GM19324 (cell line): ENCODE measurements around the gene RASGRP1.

Experiments
- ATAC-seq: cut with Tn5 transposase; IDR thresholded peaks from one replicate; pipeline ENCODE4 v1.9.1; 2021; ENCODE audit warnings: mild to moderate bottlenecking, moderate library complexity; ENCODE audit not compliant: unreplicated experiment, low FRiP score

RASGRP1 gene

DNA sequence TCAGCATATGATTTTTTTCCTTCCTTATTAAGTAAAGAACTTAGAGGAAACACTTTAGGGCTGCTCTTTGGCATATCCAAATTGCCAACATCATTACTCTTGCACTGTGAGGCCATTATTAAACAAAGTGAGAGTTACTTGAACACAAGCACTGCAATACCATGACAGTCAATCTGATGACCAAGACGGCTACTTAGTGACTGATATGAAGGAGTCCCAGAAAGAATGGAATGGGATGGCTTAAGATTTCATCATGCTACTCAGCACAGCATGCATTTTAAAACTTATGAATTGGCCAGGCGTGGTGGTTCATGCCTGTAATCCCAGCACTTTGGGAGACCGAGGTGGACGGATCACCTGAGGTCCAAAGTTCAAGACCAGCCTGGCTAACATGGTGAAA lies 55.5 kb downstream of the RASGRP1 start:
- ATAC-seq = no peak

DNA sequence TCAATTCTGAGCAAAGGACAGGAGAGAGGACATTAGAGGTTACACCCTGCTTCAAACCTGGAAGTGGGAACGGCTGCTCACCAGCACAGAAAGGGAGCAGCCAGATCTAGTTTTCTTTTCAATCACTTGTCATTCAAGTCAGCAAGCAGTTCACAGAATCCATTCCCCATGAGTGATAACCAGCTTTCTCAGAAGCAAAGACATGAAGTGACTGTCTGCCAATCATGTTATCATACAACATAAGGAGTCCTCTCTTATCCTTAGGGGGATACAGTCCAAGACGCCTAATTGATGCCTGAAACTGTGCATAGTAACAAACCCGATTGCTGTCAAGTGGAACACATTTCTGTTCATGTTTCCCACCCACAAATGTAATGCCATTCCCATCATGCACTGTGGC lies 56.0 kb downstream of the RASGRP1 start:
- no peak for ATAC-seq

DNA sequence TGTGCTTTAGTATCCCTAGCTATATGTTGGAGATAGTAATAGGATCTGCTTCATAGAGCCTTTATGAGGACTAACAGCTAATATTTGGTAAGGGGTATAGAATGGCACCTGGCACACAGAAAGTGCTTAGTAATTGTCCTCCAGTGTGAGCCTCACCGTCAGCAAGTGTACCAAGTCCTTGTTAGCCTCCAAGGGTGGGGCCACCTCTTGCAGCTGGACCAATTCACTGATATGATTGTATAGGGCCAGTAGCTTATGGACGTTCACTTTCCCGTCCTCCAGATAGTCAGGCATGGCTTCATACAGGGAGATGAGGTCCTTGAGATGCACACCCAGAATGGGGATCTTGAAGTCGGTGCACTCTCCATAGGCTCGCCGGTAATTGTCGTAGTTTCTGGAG lies 57.0 kb downstream of the RASGRP1 start:
- ATAC-seq = no peak

DNA sequence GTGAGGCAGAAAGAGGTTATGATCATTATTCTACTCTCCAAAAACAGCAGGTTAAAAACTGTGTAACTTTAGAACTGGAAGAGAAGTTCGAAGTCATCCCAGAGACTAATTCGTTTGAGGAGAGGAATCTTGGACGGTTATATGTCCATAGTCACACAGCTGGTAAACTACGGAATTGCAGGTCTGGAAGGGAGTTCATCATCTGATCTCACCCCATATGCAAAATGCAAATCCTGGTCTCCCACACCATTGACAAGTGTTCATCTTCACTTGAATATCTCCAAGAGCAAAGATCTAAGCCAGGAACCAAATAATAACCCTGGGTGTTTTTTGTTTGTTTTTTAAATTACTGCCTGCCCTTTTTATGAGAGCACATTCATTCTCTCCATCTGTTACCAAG lies 57.6 kb downstream of the RASGRP1 start:
- ATAC-seq = no peak

DNA sequence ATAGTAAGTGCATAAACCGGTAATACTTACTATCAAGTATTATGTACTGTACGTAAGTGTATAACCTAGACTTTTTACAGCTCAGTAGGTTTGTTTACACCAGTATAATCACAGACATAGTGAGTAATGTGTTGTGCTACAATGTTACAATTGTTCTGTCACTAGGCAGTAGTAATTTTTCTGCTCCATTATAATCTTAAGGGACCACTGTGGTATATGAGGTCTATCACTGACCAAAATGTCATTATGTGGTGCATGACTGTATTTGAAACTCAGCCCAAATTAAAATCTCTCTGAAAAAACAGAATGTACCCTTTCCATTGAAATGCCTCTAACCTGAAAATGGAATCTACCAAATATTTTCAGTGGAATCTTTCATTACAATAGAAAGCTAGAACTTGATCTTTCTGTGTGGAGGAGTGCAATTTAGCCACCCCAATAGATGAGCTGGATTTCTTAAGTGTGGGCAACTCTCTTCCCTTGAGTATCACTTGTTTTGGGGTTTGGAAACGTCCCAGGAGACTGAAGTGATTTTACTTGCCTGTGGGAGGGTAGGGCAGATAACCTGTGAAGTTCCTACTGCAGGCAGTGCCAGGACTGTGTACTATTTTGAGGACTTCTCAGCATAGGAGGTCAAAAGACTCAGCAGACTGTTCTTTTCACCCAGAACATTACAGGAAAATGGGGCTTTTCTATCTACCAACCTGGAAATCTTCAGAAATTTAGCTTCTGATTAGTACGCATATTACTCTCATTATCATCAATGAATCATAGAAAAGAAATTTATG lies 59.7 kb downstream of the RASGRP1 start:
- no peak for ATAC-seq

DNA sequence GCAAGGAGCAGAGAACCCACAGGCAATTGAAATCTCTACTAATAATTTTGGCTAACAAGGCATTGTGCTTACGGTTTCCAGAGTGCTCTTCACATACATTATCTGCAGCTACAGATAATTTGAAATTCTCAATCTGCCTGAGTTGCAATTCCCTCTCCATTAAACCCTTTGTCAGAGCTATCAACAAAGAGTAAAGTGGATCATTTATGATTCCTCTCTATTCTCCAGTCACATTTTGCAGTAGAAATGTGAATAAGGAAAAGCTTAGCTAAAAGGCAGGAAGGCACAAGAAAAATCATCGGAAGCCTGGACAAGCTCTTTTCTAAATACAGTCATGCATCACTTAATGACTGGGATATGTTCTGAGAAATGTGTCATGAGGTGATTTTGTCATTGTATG lies 61.1 kb downstream of the RASGRP1 start:
- no peak for ATAC-seq

DNA sequence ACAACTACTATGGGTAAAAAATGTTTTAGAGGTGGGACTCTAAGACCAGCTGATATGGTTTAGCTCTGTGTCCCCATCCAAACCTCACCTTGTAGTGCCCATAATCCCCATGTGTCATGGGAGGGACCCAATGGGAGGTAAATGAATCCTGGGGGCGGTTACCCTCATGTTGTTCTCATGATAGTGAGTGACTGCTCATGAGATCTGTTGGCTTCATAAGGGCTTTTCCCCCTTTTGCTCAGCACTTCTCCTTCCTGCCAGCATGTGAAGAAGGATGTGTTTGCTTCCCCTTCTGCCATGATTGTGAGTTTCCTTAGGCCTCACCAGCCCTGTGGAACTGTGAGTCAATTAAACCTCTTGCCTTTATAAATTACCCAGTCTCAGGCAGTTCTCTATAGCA lies 65.0 kb downstream of the RASGRP1 start:
- ATAC-seq = no peak

DNA sequence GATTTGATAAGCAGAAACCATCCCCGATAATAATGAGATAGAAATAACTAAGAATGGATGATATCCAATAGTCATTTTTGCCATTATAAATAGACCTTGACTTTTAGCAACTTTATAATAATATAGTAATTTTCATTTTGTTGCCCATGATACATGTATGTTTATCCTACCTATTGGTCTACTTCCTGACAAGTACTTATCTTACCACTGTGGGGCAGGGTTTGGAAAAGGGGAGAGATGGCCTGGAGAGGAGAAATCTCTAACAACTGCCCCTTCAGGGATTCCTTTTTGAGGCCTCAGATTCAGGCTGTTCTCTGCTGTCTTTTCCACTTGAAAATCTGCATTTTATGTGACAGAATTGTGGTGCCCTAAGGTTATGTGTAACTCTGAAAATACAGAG lies 68.5 kb downstream of the RASGRP1 start:
- ATAC-seq = no peak

DNA sequence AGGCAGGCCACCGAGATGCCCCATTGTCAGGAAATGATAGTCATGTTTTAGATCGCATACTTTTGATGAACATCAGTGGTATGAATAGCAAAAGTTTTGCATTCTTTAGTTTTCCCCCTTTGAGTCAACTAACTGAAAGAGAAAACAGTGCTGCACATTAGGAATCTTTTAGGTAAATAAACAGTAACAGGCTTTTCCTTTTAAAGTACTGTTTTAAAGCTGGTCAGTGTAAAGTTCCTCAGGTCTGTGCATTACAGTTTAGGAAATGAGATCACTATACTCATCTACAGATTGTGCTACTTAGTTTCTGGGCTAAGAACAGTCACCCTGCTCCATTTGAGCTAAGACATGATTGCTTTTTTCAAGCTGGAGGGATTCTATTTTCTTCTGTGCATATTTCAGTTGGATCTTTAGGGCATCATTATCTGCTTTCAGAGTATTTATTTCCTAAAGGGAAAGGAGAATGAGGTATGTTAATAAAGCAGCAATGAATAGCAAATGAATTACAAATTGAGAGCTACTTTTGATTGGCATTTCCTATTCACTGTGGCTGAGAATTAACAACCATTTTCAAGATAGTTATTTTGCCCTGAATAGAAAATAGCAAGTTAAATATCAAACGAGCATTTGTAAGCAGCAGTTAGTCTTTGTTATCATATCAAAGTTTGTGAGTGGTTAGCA lies 74.2 kb downstream of the RASGRP1 start:
- ATAC-seq = no peak

DNA sequence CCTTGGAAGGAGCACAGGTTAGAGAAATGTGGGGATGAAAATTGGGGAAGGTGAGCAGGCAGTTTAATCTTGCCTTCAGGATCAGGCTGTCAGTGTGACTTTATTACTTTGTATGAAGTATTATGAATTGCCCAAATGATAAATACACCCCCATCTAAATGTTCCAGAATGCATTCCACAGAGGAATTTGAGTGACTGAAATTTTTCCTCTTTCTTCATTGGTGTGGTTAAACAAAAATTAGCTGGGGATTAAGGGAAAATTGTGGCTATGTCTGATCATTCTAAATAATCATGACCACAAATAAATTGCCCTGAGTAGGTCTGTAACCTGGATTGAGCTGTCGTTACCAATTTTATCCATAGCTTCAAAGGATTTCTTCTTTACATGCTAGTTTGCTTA lies 77.2 kb downstream of the RASGRP1 start:
- no peak for ATAC-seq

DNA sequence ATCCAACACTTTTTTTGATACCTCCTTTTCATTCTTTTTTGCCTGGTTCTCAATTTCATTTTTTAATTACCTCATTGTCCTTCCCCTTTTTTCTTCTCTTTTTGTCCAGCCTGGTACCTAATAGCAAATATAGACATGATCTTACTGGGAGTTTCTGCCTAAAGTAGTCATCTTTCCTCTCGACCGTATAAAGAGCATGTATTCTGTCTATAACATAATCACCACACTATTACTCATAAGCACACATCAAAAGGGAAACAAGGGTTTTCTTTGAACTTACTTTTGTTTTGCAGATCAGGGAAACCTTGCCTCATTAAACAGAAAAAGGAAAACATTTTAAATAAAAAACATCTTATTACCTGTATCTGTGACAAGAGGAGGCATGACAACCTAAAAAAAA lies 77.7 kb downstream of the RASGRP1 start:
- no peak for ATAC-seq

DNA sequence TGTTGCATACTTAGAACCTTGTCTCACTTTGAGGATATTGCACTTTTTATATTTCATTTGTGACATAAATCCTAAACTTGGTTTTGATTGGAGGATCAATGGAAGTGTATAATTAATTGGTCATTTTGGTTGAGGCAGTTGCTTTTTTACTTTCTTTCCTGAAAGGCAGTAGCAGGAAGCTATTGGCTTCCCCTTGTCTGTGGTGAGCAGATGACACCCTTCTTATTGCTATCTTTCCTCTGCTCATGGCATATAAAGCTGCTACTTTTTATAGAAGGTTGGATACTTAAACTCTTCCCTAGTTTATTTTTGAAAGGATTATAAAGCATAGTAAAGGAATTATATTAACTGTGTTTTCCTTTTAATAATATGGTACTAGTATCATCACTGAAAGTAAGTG lies 82.0 kb downstream of the RASGRP1 start:
- no peak for ATAC-seq

DNA sequence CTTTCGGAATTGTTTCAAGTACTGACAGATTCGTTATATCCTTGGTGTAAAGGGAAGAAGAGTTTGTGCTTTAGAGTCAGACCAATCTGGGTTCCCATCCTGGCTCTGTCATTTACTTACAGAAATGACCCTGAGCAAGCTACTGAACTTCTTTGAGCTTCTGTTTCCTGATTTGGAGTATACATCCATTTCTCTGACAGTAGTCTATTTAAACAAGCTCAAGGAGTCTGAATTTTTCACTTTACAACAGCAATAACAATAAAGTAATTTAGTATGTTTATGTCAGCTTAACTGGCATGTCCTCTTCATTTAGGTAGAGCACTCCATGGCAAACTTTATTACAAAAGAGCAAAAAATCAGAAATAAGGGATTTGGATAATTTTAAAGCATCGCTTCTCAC lies 82.9 kb downstream of the RASGRP1 start:
- no peak for ATAC-seq

DNA sequence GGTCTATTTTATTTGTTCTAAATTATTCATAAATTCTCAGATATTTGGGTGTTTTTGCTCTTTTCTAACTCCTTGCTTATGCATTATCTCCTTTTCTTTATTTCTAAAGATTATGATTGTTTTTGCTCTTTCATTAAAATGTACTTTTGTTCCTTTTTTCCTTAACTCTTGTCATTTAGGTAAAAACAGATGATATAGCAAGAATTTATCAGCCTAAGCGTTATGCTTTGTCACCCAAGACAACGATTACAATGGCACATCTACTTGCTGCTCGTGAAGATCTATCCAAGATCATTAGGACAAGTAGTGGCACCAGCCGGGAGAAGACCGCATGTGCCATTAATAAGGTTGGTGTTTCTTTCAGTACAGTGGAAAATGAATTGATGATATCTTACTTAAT lies 83.5 kb downstream of the RASGRP1 start:
- ATAC-seq = no peak

DNA sequence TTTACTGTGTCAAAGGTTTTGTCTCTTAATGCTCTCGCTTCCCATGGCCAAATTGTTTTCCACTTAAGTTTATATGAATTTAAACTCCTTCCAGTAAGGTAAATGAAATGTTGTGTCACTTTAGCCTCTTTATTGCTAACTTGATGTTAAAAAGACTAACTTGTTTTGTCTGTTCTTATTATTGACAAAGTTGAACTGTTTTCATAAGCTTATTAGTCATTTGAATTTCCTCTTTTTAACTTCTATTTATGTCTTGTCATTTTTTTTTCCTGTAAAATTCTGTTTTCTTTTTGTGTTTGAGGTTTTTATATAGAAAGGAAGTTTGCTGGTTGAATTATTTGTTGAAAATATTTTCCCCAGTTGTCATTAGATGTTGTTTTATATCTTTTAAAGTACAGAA lies 84.9 kb downstream of the RASGRP1 start:
- no peak for ATAC-seq

DNA sequence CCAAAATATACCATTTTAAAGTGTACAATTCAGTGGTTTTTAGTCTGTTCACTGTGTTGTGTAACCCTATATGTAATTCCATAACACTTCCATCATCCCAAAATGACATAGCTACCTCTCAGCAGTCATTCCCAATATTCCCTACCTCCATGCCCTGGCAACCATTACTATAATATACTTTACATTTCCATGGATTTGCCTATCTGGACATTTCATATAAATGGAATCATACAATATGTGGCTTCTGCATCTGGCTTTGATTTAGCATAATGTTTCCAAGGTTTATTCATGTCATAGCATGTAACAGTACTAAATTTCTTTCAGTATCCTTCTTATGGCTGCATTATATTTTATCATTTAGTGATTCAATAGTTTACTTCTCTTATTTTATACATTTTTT lies 85.3 kb downstream of the RASGRP1 start:
- no peak for ATAC-seq

DNA sequence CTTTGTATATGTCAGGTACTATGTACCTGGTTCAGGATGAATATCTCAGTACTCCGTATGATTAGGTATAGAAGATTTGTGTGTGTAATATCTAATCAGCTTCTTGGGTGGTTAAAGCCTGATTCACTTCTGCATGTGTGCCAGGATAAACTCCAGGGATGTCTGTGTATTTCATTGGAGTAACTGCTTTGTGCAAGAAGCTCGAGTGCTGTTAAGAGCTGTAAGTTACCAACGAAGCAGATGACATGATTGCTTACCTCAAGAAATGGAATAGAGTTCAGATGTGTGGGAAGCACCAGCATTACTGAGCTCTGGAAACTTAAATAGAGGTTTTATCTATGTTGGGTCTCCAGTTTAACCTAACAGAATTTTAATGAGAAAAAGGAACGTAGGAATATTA lies 87.0 kb downstream of the RASGRP1 start:
- ATAC-seq = no peak

DNA sequence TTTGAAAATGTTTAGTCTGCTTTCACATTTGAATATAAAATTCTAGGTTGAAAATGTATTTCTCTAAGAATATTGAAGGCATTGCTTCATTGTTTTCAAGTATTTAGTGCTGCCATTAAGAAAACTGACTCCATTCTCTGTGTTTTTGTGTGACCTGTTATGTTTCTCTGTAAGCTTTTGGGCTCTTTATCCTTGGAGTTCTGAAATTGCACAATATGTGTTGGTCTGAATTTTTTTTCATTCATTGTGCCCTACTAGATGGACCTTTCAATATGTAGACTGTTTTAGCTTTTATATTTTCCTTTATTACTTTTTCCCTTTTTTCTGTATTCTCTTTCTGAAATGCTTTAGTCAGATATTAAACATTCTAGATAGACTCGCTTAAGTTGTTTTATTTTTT lies 88.5 kb downstream of the RASGRP1 start:
- ATAC-seq = no peak

DNA sequence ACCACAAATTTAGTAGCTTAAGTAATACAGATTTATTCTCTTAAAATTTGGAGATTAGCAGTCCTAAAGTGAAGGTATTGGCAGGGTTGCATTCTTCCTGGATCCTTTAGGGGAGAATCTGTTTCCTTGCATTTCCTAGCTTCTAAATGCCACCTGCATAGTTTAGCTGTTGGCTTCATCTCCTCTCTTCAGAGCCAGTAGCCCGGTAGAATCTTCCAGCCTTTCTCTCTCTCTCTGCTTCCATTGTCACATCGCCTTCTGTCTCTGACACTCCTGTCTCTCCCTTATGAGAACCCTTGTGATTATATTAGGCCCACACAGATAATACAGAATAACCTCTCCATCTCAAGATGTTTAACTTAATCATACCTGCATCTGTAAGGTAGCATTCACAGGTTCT lies 89.3 kb downstream of the RASGRP1 start:
- ATAC-seq = no peak

DNA sequence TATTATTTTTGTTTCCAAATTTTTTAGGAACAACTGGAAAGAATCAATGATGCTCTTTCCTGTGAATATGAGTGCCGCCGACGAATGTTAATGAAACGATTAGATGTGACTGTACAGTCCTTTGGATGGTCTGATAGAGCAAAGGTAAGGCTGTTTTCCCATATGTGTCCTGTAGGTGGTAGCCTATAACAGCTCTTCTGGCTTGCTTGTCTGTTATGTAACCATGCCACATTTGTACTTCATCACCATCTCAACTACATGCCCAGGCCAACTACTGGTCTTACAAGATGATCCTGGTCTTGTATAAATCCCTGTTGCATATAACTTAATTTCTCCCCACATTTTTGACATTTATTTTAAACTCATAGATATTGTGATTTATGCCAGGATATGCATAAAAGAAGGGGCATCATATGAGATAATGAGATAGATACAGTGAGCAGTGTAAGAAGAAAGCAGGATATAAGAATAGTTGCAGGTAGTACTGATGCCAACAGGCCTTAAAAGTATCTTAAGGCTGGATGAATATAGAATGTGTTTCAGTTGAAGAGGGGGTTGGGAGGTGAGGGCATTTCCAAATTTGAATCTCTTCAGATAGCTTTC lies 90.4 kb downstream of the RASGRP1 start:
- ATAC-seq = no peak

DNA sequence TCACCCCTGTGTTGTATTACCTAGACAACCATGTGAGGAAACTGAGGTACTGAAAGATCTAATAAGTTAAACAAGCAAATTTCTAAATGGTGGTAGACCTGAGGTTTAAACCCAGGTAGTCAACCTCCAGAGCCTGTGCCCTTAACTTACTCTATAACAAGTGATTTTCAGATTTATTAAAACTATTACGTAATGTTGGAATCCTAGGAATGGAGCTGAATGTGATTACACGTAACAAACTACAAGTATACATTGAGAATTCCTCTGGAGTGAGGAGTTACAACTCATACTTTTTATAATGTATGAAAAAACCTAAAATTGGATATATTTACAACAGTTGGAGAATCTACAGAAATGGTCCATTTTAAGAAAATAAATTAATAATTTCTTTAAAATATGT lies 92.6 kb downstream of the RASGRP1 start:
- ATAC-seq = no peak

DNA sequence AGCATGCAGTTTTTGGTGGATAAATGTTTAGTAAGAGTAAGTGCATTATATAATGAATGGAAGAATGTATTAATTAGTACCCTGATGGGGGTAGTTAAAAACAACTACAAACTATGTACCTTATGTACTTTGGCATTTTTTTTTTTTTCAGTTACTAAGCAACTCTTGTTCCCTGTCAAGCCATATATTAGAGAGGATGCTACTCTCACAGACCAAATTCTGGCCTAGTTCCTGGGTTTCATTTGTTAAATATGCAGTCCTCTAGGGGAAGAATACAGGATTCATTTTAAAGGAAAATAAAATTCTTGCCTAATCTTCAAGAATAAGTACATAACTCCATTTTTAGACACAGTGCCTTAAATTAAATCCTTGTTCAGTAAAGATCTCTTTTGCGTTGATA lies 93.8 kb downstream of the RASGRP1 start:
- no peak for ATAC-seq
